ENCODE measurements around the gene PLEKHM3.

The PLEKHM3 gene

GRCh38 chr2:207936380-207936779 lies 88.9 kb downstream of the PLEKHM3 start (continued):
- TF ChIP-seq GLIS1 (tag by site-specific recombination; IDR thresholded peaks at IDR 0.05) (no peak), ZNF837 (tag by site-specific recombination; IDR thresholded peaks at IDR 0.05) (no peak), BCL6B (tag by site-specific recombination; IDR thresholded peaks at IDR 0.05) (no peak), PATZ1 (tag by site-specific recombination; IDR thresholded peaks at IDR 0.05) (no peak), HIC1 (tag by site-specific recombination; IDR thresholded peaks at IDR 0.05) (no peak)

GRCh38 chr2:207935991-207936370 lies 89.3 kb downstream of the PLEKHM3 start:
- POLR2A ChIA-PET = no interaction called here
- no peak for TF ChIP-seq ZNF48 (tag by site-specific recombination; IDR thresholded peaks at IDR 0.05)
- H3K9me3 ChIP-seq (ENCODE audit: control insufficient read depth, insufficient read depth, low read depth, low read length) = no peaks in the 10 kb centered on the region
- CTCF ChIA-PET = interaction anchor here (1.3 kb wide), 1 partner anchor 104 kb away, joined by 3 read pairs; no protein-coding TSS in a partner anchor
- no peak overlapping the region for H3K27ac ChIP-seq (ENCODE audit: extremely low read depth, low read depth, low read length)
- no peak overlapping the region for H3K4me3 ChIP-seq (ENCODE audit: low read depth, low read length)
- no peaks in the 10 kb centered on the region for H3K36me3 ChIP-seq (ENCODE audit: control insufficient read depth in 2 of 2, insufficient read depth in 1 of 2, low read length in 2 of 2)
- H3K4me1 ChIP-seq (ENCODE audit: control insufficient read depth, insufficient read depth, low read length) = peaks cover 8% of the 10 kb centered on the region

- no peaks in the 10 kb centered on the region for H3K36me3 ChIP-seq (ENCODE audit: control insufficient read depth in 2 of 2, insufficient read depth in 1 of 2, low read length in 2 of 2)
- TF ChIP-seq KLF9 (tag by site-specific recombination; IDR thresholded peaks at IDR 0.05; ENCODE audit: low read depth) = no peak
- no peak for TF ChIP-seq FEZF1 (tag by site-specific recombination; IDR thresholded peaks at IDR 0.05)
- TF ChIP-seq MYNN (tag by site-specific recombination; IDR thresholded peaks at IDR 0.05; ENCODE audit: borderline replicate concordance) = no peak
- TF ChIP-seq ZNF404 (tag by site-specific recombination; IDR thresholded peaks at IDR 0.05) = no peak
- no peak for TF ChIP-seq MZF1 (tag by site-specific recombination; IDR thresholded peaks at IDR 0.05; ENCODE audit: borderline replicate concordance)
- ChIA-PET POLR2A (no interaction called here), CTCF (interaction anchor here (1.3 kb wide), 1 partner anchor 105 kb away, joined by 3 read pairs; no protein-coding TSS in a partner anchor)
- no peak overlapping the region for H3K4me3 ChIP-seq (ENCODE audit: low read depth, low read length)
- H3K9me3 ChIP-seq (ENCODE audit: control insufficient read depth, insufficient read depth, low read depth, low read length) = no peaks in the 10 kb centered on the region
- peaks cover 10% of the 10 kb centered on the region for H3K4me1 ChIP-seq (ENCODE audit: control insufficient read depth, insufficient read depth, low read length)
- H3K27ac ChIP-seq (ENCODE audit: extremely low read depth, low read depth, low read length) = no peak overlapping the region
These were observed 90.0 kb downstream of the PLEKHM3 start for GRCh38 chr2:207935121-207935990.

GRCh38 chr2:207934720-207935119 lies 90.6 kb downstream of the PLEKHM3 start:
- ChIA-PET CTCF (interaction anchor here (1.2 kb wide), 1 partner anchor 189 kb away, joined by 3 read pairs; no protein-coding TSS in a partner anchor), POLR2A (no interaction called here)
- no peaks in the 10 kb centered on the region for H3K36me3 ChIP-seq (ENCODE audit: control insufficient read depth in 2 of 2, insufficient read depth in 1 of 2, low read length in 2 of 2)
- TF ChIP-seq ZNF169 (tag by site-specific recombination; IDR thresholded peaks at IDR 0.05) (no peak), ZXDB (tag by site-specific recombination; IDR thresholded peaks at IDR 0.05) (no peak), ZFP3 (tag by site-specific recombination; IDR thresholded peaks at IDR 0.05; ENCODE audit: low read depth) (no peak), SP2 (tag by site-specific recombination; IDR thresholded peaks at IDR 0.05) (no peak), ZIC2 (tag by site-specific recombination; IDR thresholded peaks at IDR 0.05) (no peak), ZNF239 (tag by site-specific recombination; IDR thresholded peaks at IDR 0.05) (no peak), ZBTB8A (tag by site-specific recombination; IDR thresholded peaks at IDR 0.05) (no peak), ZNF138 (tag by site-specific recombination; IDR thresholded peaks at IDR 0.05; ENCODE audit: borderline replicate concordance) (no peak), KLF1 (tag by site-specific recombination; IDR thresholded peaks at IDR 0.05) (no peak), ZNF223 (tag by site-specific recombination; IDR thresholded peaks at IDR 0.05) (no peak), KLF7 (tag by site-specific recombination; IDR thresholded peaks at IDR 0.05; ENCODE audit: borderline replicate concordance) (no peak)
- H3K9me3 ChIP-seq (ENCODE audit: control insufficient read depth, insufficient read depth, low read depth, low read length) = no peaks in the 10 kb centered on the region
- H3K4me3 ChIP-seq (ENCODE audit: low read depth, low read length) = no peak overlapping the region
- H3K27ac ChIP-seq (ENCODE audit: extremely low read depth, low read depth, low read length) = no peak overlapping the region
- H3K4me1 ChIP-seq (ENCODE audit: control insufficient read depth, insufficient read depth, low read length) = peaks cover 14% of the 10 kb centered on the region
